Stimulated activated memory B cell treated with anti-CD40 and anti-IgM and Interleukin-4, amounts not matched to agents 10 μg/mL and 1 μg/mL and 100 μg/mL, for 72 hours (primary cell): ENCODE data around the gene LYSET.
"Not testable (repeated sequence)": the region's sequence is repeated elsewhere in the genome, so short reads cannot be mapped to it uniquely, and the experiment has no call there.

Experiments
- ATAC-seq: fragments of 150-1000 bp; cut with Tn5 transposase; 2 replicates; pipeline ENCODE4 v1.10.0; 2021
- H3K27ac Mint-ChIP-seq: one replicate; pipeline ENCODE4 v1.8.0; 2022; ENCODE audit warnings: mild to moderate bottlenecking, mixed read lengths
- H3K27me3 Mint-ChIP-seq: one replicate; pipeline ENCODE4 v1.8.0; 2022; ENCODE audit warnings: mixed read lengths
- H3K36me3 Mint-ChIP-seq: one replicate; pipeline ENCODE4 v1.8.0; 2022; ENCODE audit warnings: mixed read lengths
- H3K4me1 Mint-ChIP-seq: one replicate; pipeline ENCODE4 v1.8.0; 2022; ENCODE audit warnings: mixed read lengths
- H3K4me3 Mint-ChIP-seq: one replicate; pipeline ENCODE4 v1.8.0; 2022; ENCODE audit warnings: mild to moderate bottlenecking, moderate library complexity, mixed read lengths
- H3K9me3 Mint-ChIP-seq: one replicate; pipeline ENCODE4 v1.8.0; 2022; ENCODE audit warnings: mixed read lengths

The LYSET gene

GRCh38 chr14:93231129-93231979 is 46.2 kb downstream of the LYSET start:
- H3K9me3 Mint-ChIP-seq: no peaks in the 10 kb centered on the region
- peaks cover 22% of the 10 kb centered on the region for H3K4me1 Mint-ChIP-seq
- H3K4me3 Mint-ChIP-seq: peak overlapping the region; percentile 42
- ATAC-seq: no peak
- H3K27me3 Mint-ChIP-seq: peaks cover 15% of the 10 kb centered on the region
- H3K36me3 Mint-ChIP-seq: peaks cover 37% of the 10 kb centered on the region
- no peak overlapping the region for H3K27ac Mint-ChIP-seq

DNA sequence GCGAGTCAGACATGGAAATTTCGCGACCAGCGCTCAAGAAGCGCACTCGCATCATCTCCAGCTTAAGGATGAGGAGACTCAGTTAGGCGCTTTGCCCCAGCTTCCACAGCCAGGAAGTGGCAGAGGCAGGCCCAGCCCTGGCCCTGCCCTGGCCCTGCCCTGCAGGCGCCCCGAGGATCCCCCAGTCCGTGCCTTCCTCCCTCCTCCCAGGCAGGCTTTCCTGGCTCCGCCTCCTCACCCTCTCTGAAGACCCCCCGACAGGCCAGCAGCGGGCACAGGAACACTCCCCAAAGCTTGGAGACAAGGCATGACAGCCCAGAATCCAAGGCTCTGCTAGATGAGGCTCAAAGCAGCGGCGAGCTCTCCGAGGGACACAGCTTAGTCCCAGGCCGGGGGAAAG is 47.0 kb downstream of the LYSET start:
- H3K4me3 Mint-ChIP-seq: no peak overlapping the region
- no peak overlapping the region for H3K27ac Mint-ChIP-seq
- peaks cover 32% of the 10 kb centered on the region for H3K36me3 Mint-ChIP-seq
- ATAC-seq: no peak
- peaks cover 15% of the 10 kb centered on the region for H3K27me3 Mint-ChIP-seq
- H3K9me3 Mint-ChIP-seq: no peaks in the 10 kb centered on the region
- peaks cover 22% of the 10 kb centered on the region for H3K4me1 Mint-ChIP-seq

GRCh38 chr14:93233078-93233477 is 48.0 kb downstream of the LYSET start:
- peaks cover 15% of the 10 kb centered on the region for H3K27me3 Mint-ChIP-seq
- H3K4me3 Mint-ChIP-seq, H3K27ac Mint-ChIP-seq, ATAC-seq, H3K9me3 Mint-ChIP-seq: not testable (repeated sequence)
- H3K36me3 Mint-ChIP-seq: peaks cover 22% of the 10 kb centered on the region
- H3K4me1 Mint-ChIP-seq: peaks cover 22% of the 10 kb centered on the region

GRCh38 chr14:93234798-93235197 is 49.7 kb downstream of the LYSET start:
- Mint-ChIP-seq H3K9me3 (no peaks in the 10 kb centered on the region), H3K27me3 (peaks cover 14% of the 10 kb centered on the region), H3K27ac (no peak overlapping the region), H3K36me3 (peaks cover 5% of the 10 kb centered on the region), H3K4me1 (peaks cover 22% of the 10 kb centered on the region), H3K4me3 (no peak overlapping the region)
- no peak for ATAC-seq
